ENCODE data around the gene PSMA7. TPM values are rescaled to one million over a fixed set of nuclear protein-coding genes. Genes with fewer than 3 reads are reported as not detected.
A peak's percentile ranks its signal among the peaks of the same experiment; 100 is the strongest.

The PSMA7 gene
- total RNA-seq, 2 donors from 2014 or later = 220 to 234 TPM

DNA sequence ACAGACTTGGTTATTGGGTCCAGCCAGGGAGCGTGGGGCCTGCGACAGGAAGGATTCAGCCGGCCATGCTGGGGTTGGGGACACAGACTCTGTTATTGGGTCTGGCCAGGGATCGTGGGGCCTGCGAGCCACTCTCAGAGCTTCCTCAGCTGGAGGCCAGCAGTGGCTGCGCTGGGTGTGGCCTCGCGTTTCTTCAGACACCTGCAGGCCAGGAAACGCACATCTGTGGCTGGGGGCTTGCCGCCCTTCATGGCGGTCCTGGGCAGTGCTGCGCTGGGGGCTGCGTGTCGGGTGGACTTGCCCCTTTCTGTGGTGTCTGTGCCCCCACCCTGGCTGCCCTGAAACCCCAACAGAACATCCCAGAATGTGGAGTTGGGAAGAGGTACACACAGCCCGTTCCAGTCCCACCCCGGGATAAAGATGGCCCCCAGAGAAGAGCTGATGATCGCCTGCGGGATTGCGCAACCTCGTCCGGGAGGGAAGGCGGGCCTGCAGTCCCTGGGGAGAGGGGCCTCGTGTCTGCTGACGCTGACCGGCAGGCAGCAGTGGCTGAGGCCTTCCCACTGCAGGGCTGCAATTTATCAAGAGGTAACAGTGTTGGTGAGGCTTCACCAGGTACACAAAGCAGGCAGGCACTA is 22.7 kb upstream of the PSMA7 start:
- Mint-ChIP-seq H3K27me3 (ENCODE audit: low read depth) (no peaks in the 10 kb centered on the region), H3K4me1 (ENCODE audit: low read depth) (no peaks in the 10 kb centered on the region), H3K4me3 (no peak overlapping the region), H3K9me3 (no peaks in the 10 kb centered on the region), H3K27ac (no peak overlapping the region), H3K36me3 (ENCODE audit: insufficient read depth in 2 of 2) (peaks cover 0 to 3% of the 10 kb centered on the region in 2 donors)
- ATAC-seq (replicated peaks in 1 of 2) (no peak), DNase-seq (no peak)

DNA sequence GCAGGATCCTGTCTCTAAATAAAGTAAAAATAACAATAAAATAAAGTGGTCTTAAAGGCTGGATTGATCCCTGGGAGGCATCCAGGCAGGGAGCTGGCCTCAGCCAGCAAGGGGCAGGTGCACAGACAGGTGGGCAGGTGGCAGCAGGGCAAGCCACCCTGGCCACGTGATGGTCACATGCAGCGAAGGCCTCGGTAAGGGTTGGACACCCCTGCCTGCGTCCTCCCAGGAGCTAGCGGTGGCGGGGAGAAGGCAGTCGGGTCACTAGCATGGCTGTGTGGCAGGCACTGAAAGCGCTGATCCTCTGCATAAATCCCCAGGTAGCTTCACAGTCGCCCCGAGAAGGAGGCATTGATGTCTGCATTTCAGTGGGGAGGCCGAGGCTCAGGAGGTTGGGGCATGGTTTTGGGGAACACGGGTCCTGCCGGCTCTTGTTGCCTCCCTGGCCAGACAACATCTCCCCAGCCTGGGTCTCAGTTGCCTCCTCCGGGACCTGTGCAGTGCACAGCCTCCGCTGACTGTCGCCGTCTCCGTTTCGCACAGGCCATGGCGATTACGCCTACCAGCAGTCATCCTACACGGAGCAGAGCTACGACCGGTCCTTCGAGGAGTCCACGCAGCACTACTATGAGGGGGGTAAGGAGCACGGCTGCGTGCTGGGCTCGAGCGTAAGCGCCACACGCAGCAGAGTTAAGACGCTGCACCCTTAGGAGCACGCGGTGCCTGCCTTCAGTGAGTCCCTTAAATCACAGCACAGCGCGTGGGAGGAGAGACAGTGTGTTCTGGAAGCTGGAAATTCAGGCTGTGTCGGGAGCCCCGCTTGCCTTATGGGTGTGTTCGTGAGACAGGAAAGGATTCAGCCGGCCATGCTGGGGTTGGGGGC is 21.9 kb upstream of the PSMA7 start:
- Mint-ChIP-seq H3K9me3 (no peaks in the 10 kb centered on the region), H3K27ac (no peak overlapping the region), H3K36me3 (ENCODE audit: insufficient read depth in 2 of 2) (peaks cover 0 to 3% of the 10 kb centered on the region in 2 donors), H3K4me1 (ENCODE audit: low read depth) (peaks cover 6% of the 10 kb centered on the region), H3K4me3 (no peak overlapping the region), H3K27me3 (ENCODE audit: low read depth) (no peaks in the 10 kb centered on the region)
- DNase-seq (no peak), ATAC-seq (replicated peaks in 1 of 2) (no peak)

- peaks cover 14% of the 10 kb centered on the region for H3K4me1 Mint-ChIP-seq (ENCODE audit: low read depth)
- no peak for DNase-seq
- no peaks in the 10 kb centered on the region for H3K9me3 Mint-ChIP-seq
- H3K27me3 Mint-ChIP-seq (ENCODE audit: low read depth) = no peaks in the 10 kb centered on the region
- H3K27ac Mint-ChIP-seq = no peak overlapping the region
- H3K36me3 Mint-ChIP-seq (ENCODE audit: insufficient read depth in 2 of 2) = peaks cover 0 to 3% of the 10 kb centered on the region in 2 donors
- no peak for ATAC-seq (replicated peaks in 1 of 2)
- H3K4me3 Mint-ChIP-seq = no peak overlapping the region
These were observed 21.0 kb upstream of the PSMA7 start for GRCh38 chr20:62163986-62164762.

DNA sequence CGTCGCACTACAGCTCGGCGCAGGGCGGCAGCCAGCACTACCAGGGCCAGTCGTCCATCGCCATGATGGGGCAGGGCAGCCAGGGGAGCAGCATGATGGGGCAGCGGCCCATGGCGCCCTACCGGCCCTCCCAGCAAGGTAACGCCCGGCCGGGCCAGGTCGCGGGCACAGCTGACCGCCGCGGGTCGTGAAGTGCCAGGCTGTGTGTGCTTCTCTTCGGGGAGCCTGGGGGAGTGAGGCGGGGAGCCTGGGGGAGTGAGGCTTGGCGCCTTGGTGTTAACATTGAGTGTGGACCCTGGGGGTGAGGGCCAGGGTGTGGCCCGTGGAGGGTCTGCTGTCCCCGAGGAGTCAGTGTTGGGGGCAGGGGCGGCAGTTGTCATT is 20.3 kb upstream of the PSMA7 start:
- Mint-ChIP-seq H3K27me3 (ENCODE audit: low read depth) (no peaks in the 10 kb centered on the region), H3K27ac (no peak overlapping the region), H3K9me3 (no peaks in the 10 kb centered on the region), H3K36me3 (ENCODE audit: insufficient read depth in 2 of 2) (peaks cover 0 to 3% of the 10 kb centered on the region in 2 donors), H3K4me1 (ENCODE audit: low read depth) (peaks cover 14% of the 10 kb centered on the region), H3K4me3 (no peak overlapping the region)
- no peak for DNase-seq
- ATAC-seq (replicated peaks in 1 of 2) = no peak

GRCh38 chr20:62162765-62163484 is 19.7 kb upstream of the PSMA7 start:
- H3K4me1 Mint-ChIP-seq (ENCODE audit: low read depth) = peaks cover 14% of the 10 kb centered on the region
- H3K4me3 Mint-ChIP-seq = no peak overlapping the region
- no peak overlapping the region for H3K27ac Mint-ChIP-seq
- no peaks in the 10 kb centered on the region for H3K9me3 Mint-ChIP-seq
- H3K36me3 Mint-ChIP-seq (ENCODE audit: insufficient read depth in 2 of 2) = peaks cover 0 to 3% of the 10 kb centered on the region in 2 donors
- DNase-seq = no peak
- no peaks in the 10 kb centered on the region for H3K27me3 Mint-ChIP-seq (ENCODE audit: low read depth)
- no peak for ATAC-seq (replicated peaks in 1 of 2)

DNA sequence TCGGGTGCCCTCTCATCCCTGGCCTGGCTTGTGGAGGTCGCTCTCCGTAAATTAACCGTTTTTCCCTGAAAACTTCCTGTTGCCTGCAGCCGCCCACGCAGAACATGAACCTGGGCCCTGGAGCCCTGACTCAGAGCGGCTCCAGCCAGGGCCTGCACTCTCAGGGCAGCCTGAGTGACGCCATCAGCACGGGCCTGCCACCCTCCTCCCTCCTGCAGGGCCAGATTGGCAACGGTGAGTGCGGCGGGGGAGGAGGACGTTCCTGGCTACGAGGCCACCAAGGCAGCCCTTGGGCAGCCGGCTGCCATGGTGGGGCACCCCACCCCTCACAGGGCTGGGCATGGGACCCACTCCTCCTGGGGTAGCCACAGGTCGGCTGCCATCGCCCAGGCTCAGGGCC is 18.2 kb upstream of the PSMA7 start:
- H3K4me3 Mint-ChIP-seq = no peak overlapping the region
- H3K27me3 Mint-ChIP-seq (ENCODE audit: low read depth) = no peaks in the 10 kb centered on the region
- DNase-seq (no peak), ATAC-seq (replicated peaks in 1 of 2) (no peak)
- no peaks in the 10 kb centered on the region for H3K9me3 Mint-ChIP-seq
- H3K4me1 Mint-ChIP-seq (ENCODE audit: low read depth) = peaks cover 15% of the 10 kb centered on the region
- H3K36me3 Mint-ChIP-seq (ENCODE audit: insufficient read depth in 2 of 2) = peaks cover 0 to 3% of the 10 kb centered on the region in 2 donors
- no peak overlapping the region for H3K27ac Mint-ChIP-seq

DNA sequence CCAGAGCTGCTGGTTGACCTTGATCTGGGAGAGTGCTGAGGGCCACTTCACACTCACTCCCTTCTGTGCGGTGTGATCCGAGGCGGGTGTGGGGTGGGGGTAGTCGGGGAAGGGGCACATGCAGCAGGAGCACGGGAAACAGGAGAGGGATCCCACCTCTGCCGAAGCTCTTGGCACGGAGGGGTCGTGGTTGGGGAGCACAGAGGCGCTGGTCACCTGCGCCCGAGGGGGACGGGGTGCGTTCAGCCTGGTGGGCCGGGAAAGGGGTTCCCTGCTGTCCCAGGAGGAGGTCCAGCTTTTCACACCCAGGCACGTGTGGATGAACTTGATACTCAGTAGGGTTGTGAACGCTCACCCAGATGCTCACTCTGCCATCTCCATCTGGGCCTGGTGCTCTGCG is 17.7 kb upstream of the PSMA7 start:
- ATAC-seq (replicated peaks in 1 of 2) = no peak
- Mint-ChIP-seq H3K4me1 (ENCODE audit: low read depth) (peaks cover 20% of the 10 kb centered on the region), H3K9me3 (no peaks in the 10 kb centered on the region), H3K27ac (no peak overlapping the region), H3K36me3 (ENCODE audit: insufficient read depth in 2 of 2) (peaks cover 0 to 3% of the 10 kb centered on the region in 2 donors), H3K27me3 (ENCODE audit: low read depth) (no peaks in the 10 kb centered on the region), H3K4me3 (no peak overlapping the region)
- no peak for DNase-seq

DNA sequence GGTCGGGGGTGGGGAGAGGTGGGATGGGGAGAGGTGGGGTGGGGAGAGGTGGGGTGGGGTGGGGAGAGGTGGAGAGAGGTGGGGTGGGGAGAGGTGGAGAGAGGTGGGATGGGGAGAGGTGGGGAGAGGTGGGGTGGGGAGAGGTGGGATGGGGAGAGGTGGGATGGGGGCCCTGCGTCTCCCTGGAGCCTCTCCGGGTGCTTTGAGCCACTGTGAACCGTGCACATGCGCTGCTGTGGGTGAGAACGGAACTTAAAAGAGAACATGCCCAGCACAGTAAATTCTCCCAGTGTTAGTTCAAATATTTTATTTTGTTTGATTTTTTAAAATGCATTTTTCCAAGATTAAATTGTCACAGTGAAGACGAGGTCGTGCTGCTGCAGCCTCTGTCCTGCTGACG is 17.1 kb upstream of the PSMA7 start:
- H3K4me3 Mint-ChIP-seq = no peak overlapping the region
- no peak overlapping the region for H3K27ac Mint-ChIP-seq
- peaks cover 23% of the 10 kb centered on the region for H3K4me1 Mint-ChIP-seq (ENCODE audit: low read depth)
- H3K36me3 Mint-ChIP-seq (ENCODE audit: insufficient read depth in 2 of 2) = peaks cover 0 to 3% of the 10 kb centered on the region in 2 donors
- H3K27me3 Mint-ChIP-seq (ENCODE audit: low read depth) = no peaks in the 10 kb centered on the region
- no peaks in the 10 kb centered on the region for H3K9me3 Mint-ChIP-seq
- ATAC-seq (replicated peaks in 1 of 2) (no peak), DNase-seq (no peak)

DNA sequence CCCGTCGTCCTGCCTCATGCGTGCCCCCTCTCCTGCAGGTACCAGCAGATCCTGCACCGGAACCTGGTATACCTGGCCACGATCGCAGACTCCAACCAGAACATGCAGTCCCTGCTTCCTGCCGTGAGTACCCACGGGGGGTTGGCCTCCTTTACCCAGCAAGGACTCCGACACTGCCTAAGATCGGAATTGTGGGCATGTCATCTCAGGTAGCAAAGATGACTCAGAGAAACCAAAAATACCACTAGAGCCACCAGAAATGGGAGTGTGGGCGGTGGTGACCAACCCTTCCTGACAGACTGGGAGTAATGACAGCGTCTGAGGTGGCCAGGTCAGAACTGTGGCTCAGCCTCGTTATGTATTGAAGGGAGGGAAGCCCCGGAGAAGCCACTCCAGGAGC is 16.6 kb upstream of the PSMA7 start:
- Mint-ChIP-seq H3K27ac (peak overlapping the region; percentile 5), H3K9me3 (no peaks in the 10 kb centered on the region), H3K27me3 (ENCODE audit: low read depth) (no peaks in the 10 kb centered on the region), H3K4me1 (ENCODE audit: low read depth) (peaks cover 23% of the 10 kb centered on the region), H3K36me3 (ENCODE audit: insufficient read depth in 2 of 2) (peaks cover 0 to 5% of the 10 kb centered on the region in 2 donors), H3K4me3 (peak overlapping the region in 1 of 2 donors; percentile 8)
- peak; percentile 81 to 82 for DNase-seq
- peak; percentile 85 to 86 for ATAC-seq (replicated peaks in 1 of 2)

- Mint-ChIP-seq H3K4me1 (ENCODE audit: low read depth) (peaks cover 23% of the 10 kb centered on the region), H3K4me3 (no peak overlapping the region), H3K27ac (no peak overlapping the region), H3K27me3 (ENCODE audit: low read depth) (no peaks in the 10 kb centered on the region), H3K36me3 (ENCODE audit: insufficient read depth in 2 of 2) (peaks cover 1 to 10% of the 10 kb centered on the region in 2 donors), H3K9me3 (no peaks in the 10 kb centered on the region)
- DNase-seq = no peak
- no peak for ATAC-seq (replicated peaks in 1 of 2)
These were observed 15.9 kb upstream of the PSMA7 start for GRCh38 chr20:62159052-62159451.

DNA sequence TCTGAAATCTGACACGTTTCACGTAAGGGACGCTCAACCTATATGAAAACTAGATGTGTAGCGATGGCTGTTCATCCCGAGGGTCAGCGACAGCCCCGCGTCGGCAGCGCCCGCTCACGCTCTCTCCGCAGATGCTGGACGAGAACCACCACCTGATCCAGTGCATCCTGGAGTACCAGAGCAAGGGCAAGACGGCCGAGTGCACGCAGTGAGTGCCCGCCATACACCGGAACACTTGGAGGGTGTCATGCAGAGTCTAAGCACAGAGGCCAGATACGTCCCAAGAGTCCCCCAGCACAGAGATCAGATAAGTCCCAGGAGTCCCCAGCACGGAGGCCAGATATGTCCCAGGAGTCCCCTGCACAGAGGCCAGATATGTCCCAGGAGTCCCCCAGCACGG is 15.3 kb upstream of the PSMA7 start:
- no peak overlapping the region for H3K4me3 Mint-ChIP-seq
- H3K27me3 Mint-ChIP-seq (ENCODE audit: low read depth) = no peaks in the 10 kb centered on the region
- no peak for ATAC-seq (replicated peaks in 1 of 2)
- peaks cover 5 to 14% of the 10 kb centered on the region in 2 donors for H3K36me3 Mint-ChIP-seq (ENCODE audit: insufficient read depth in 2 of 2)
- H3K27ac Mint-ChIP-seq = no peak overlapping the region
- peaks cover 23% of the 10 kb centered on the region for H3K4me1 Mint-ChIP-seq (ENCODE audit: low read depth)
- H3K9me3 Mint-ChIP-seq = peaks cover 0 to 1% of the 10 kb centered on the region in 2 donors
- DNase-seq = no peak

- peaks cover 0 to 4% of the 10 kb centered on the region in 2 donors for H3K9me3 Mint-ChIP-seq
- no peak overlapping the region for H3K27ac Mint-ChIP-seq
- DNase-seq (no peak), ATAC-seq (replicated peaks in 1 of 2) (no peak)
- H3K27me3 Mint-ChIP-seq (ENCODE audit: low read depth) = no peaks in the 10 kb centered on the region
- H3K36me3 Mint-ChIP-seq (ENCODE audit: insufficient read depth in 2 of 2) = peaks cover 6 to 16% of the 10 kb centered on the region in 2 donors
- H3K4me1 Mint-ChIP-seq (ENCODE audit: low read depth) = peaks cover 23% of the 10 kb centered on the region
- no peak overlapping the region for H3K4me3 Mint-ChIP-seq
These were observed 14.8 kb upstream of the PSMA7 start for GRCh38 chr20:62158088-62158400.

Data from activated T-cell treated with anti-CD3 and anti-CD28 coated beads, Interleukin-2, amount 50 U/mL, for 72 hours (primary cell).